Activated CD4-positive, alpha-beta T cell treated with anti-CD3 and anti-CD28 coated beads, Interleukin-2, amount 10 ng/mL, durations not matched to agents 7 days and 5 days (primary cell): ENCODE results near the gene HYAL2. TPM values are rescaled to one million over a fixed set of nuclear protein-coding genes. Genes with fewer than 3 reads are reported as not detected.
"Not testable (repeated sequence)": the region's sequence is repeated elsewhere in the genome, so short reads cannot be mapped to it uniquely, and the experiment has no call there.

Experiments used
- CTCF ChIA-PET: fragments of 350-600 bp; sonication (Branson Sonifier 250); formaldehyde crosslinking; loops from one replicate; lab custom pipeline; 2021; ENCODE audit warnings: antibody characterized with exemption; lab: Charles Lee
- POLR2A ChIA-PET: fragments of 350-600 bp; sonication (Branson Sonifier 250); formaldehyde crosslinking; loops from one replicate; lab custom pipeline; 2021; ENCODE audit warnings: antibody characterized with exemption; lab: Charles Lee
- DNase-seq: peaks from one replicate; pipeline ENCODE4 v3.0.0-alpha.2; 2020
- H3K27ac Mint-ChIP-seq: one replicate; pipeline ENCODE4 v1.8.0; 2021; ENCODE audit warnings: mild to moderate bottlenecking, moderate library complexity, mixed read lengths
- H3K27me3 Mint-ChIP-seq: one replicate; pipeline ENCODE4 v1.8.0; 2021; ENCODE audit warnings: mixed read lengths
- H3K36me3 Mint-ChIP-seq: one replicate; pipeline ENCODE4 v1.8.0; 2021; ENCODE audit warnings: low read depth, mixed read lengths
- H3K4me1 Mint-ChIP-seq: one replicate; pipeline ENCODE4 v1.8.0; 2021; ENCODE audit warnings: mixed read lengths
- H3K4me3 Mint-ChIP-seq: one replicate; pipeline ENCODE4 v1.8.0; 2021; ENCODE audit warnings: mild to moderate bottlenecking, moderate library complexity, mixed read lengths
- H3K9me3 Mint-ChIP-seq: one replicate; pipeline ENCODE4 v1.8.0; 2021; ENCODE audit warnings: mixed read lengths
- total RNA-seq, 2 experiments: library from RNA; stranded (reverse); gene quantifications; one replicate each; pipeline ENCODE4 v1.2.3, GENCODE V29; 2021

HYAL2 gene
- total RNA-seq, 2 experiments from 2014 or later, result 4.3 to 5.7 TPM

GRCh38 chr3:50318163-50318562 lies 4.4 kb downstream of the HYAL2 start:
- POLR2A ChIA-PET, result no interaction called here
- Mint-ChIP-seq H3K4me1 (peaks cover 43% of the 10 kb centered on the region), H3K27me3 (no peaks in the 10 kb centered on the region), H3K36me3 (peaks cover 4% of the 10 kb centered on the region), H3K9me3 (no peaks in the 10 kb centered on the region), H3K27ac (no peak overlapping the region), H3K4me3 (no peak overlapping the region)
- CTCF ChIA-PET, result interaction anchor here (1.5 to 1.9 kb wide), 4 partner anchors 10 to 18 kb away, joined by 5 to 14 read pairs (median 6); partner anchors contain the start of gene TUSC2
- no peak for DNase-seq

- Mint-ChIP-seq H3K9me3 (no peaks in the 10 kb centered on the region), H3K4me1 (peaks cover 39% of the 10 kb centered on the region), H3K36me3 (peaks cover 4% of the 10 kb centered on the region), H3K4me3 (no peak overlapping the region), H3K27me3 (no peaks in the 10 kb centered on the region), H3K27ac (peak overlapping the region; percentile 89)
- CTCF ChIA-PET, result interaction anchor here (1.1 to 1.9 kb wide), 5 partner anchors 9 to 18 kb away, joined by 3 to 14 read pairs (median 5); partner anchors contain the start of genes HYAL1, HYAL3, NAA80 and TUSC2
- POLR2A ChIA-PET, result no interaction called here
- DNase-seq, result no peak
Observed at GRCh38 chr3:50317300-50317699, 5.2 kb downstream of the HYAL2 start.

GRCh38 chr3:50316657-50317242 lies 5.8 kb downstream of the HYAL2 start:
- no peaks in the 10 kb centered on the region for H3K9me3 Mint-ChIP-seq
- H3K27ac Mint-ChIP-seq, result peak overlapping the region; percentile 89
- peaks cover 39% of the 10 kb centered on the region for H3K4me1 Mint-ChIP-seq
- H3K4me3 Mint-ChIP-seq, result peak overlapping the region; percentile 35
- H3K27me3 Mint-ChIP-seq, result no peaks in the 10 kb centered on the region
- POLR2A ChIA-PET, result no interaction called here
- peak; percentile 66 for DNase-seq
- peaks cover 4% of the 10 kb centered on the region for H3K36me3 Mint-ChIP-seq
- CTCF ChIA-PET, result interaction anchor here (1.1 to 1.9 kb wide), 3 partner anchors 11 to 18 kb away, joined by 3 to 14 read pairs (median 4); partner anchors contain the start of genes HYAL1, HYAL3, NAA80 and TUSC2

GRCh38 chr3:50314816-50315215 lies 7.7 kb downstream of the HYAL2 start:
- Mint-ChIP-seq H3K4me1 (peaks cover 30% of the 10 kb centered on the region), H3K36me3 (peaks cover 4% of the 10 kb centered on the region), H3K9me3 (no peaks in the 10 kb centered on the region), H3K4me3 (no peak overlapping the region), H3K27ac (no peak overlapping the region), H3K27me3 (no peaks in the 10 kb centered on the region)
- ChIA-PET CTCF (interaction anchor here (1.0 to 2.8 kb wide), 8 partner anchors 8 to 23 kb away, joined by 3 to 12 read pairs (median 6); partner anchors contain the start of genes HYAL2, HYAL3, IFRD2 and NAA80), POLR2A (no interaction called here)
- DNase-seq, result no peak

- ChIA-PET CTCF (interaction anchor here (1.0 to 2.8 kb wide), 8 partner anchors 8 to 302 kb away, joined by 3 to 12 read pairs (median 6); partner anchors contain the start of genes HYAL2, HYAL3, IFRD2 and NAA80), POLR2A (no interaction called here)
- no peak for DNase-seq
- no peak overlapping the region for H3K4me3 Mint-ChIP-seq
- no peak overlapping the region for H3K27ac Mint-ChIP-seq
- peaks cover 4% of the 10 kb centered on the region for H3K36me3 Mint-ChIP-seq
- H3K9me3 Mint-ChIP-seq, result no peaks in the 10 kb centered on the region
- H3K4me1 Mint-ChIP-seq, result peaks cover 28% of the 10 kb centered on the region
- no peaks in the 10 kb centered on the region for H3K27me3 Mint-ChIP-seq
Observed at GRCh38 chr3:50314342-50314741, 8.2 kb downstream of the HYAL2 start.

GRCh38 chr3:50312041-50312440 lies 10.5 kb downstream of the HYAL2 start:
- H3K4me3 Mint-ChIP-seq, H3K27me3 Mint-ChIP-seq, H3K36me3 Mint-ChIP-seq, DNase-seq, H3K9me3 Mint-ChIP-seq, H3K27ac Mint-ChIP-seq, POLR2A ChIA-PET, CTCF ChIA-PET: not testable (repeated sequence)
- peaks cover 17% of the 10 kb centered on the region for H3K4me1 Mint-ChIP-seq

GRCh38 chr3:50304601-50305000 lies 17.9 kb downstream of the HYAL2 start:
- Mint-ChIP-seq H3K9me3 (no peaks in the 10 kb centered on the region), H3K36me3 (no peaks in the 10 kb centered on the region), H3K4me1 (peaks cover 14% of the 10 kb centered on the region), H3K27me3 (no peaks in the 10 kb centered on the region), H3K27ac (no peak overlapping the region), H3K4me3 (no peak overlapping the region)
- ChIA-PET POLR2A (no interaction called here), CTCF (interaction anchor here (0.9 to 1.8 kb wide), 4 partner anchors 11 to 16 kb away, joined by 4 to 9 read pairs (median 4); no protein-coding TSS in a partner anchor)
- no peak for DNase-seq

GRCh38 chr3:50303013-50303815 lies 19.3 kb downstream of the HYAL2 start, which contains the start of gene HYAL1:
HYAL1 (minus strand) TSS chr3:50303574; CDS start chr3:50302956, 618 bp downstream.
- no peak within 1 kb of the TSS for H3K4me3 Mint-ChIP-seq
- H3K9me3 Mint-ChIP-seq, result no peaks in the 10 kb centered on the region
- H3K4me1 Mint-ChIP-seq, result peaks cover 18% of the 10 kb centered on the region
- CTCF ChIA-PET, result interaction anchor here (0.7 to 1.1 kb wide), 3 partner anchors 14 to 51 kb away, joined by 3 to 4 read pairs (median 4); no protein-coding TSS in a partner anchor
- H3K36me3 Mint-ChIP-seq, result no peaks in the 10 kb centered on the region
- peak within 1 kb of the TSS; percentile 41 for H3K27ac Mint-ChIP-seq
- DNase-seq, result no peak
- no peaks in the 10 kb centered on the region for H3K27me3 Mint-ChIP-seq
- POLR2A ChIA-PET, result no interaction called here

- peaks cover 26% of the 10 kb centered on the region for H3K4me1 Mint-ChIP-seq
- H3K27me3 Mint-ChIP-seq, result no peaks in the 10 kb centered on the region
- peak; percentile 5 for DNase-seq
- CTCF ChIA-PET, result interaction anchor here (0.6 to 1.1 kb wide), 3 partner anchors 15 to 484 kb away, joined by 3 to 4 read pairs (median 4); no protein-coding TSS in a partner anchor
- H3K9me3 Mint-ChIP-seq, result no peaks in the 10 kb centered on the region
- H3K27ac Mint-ChIP-seq, result no peak overlapping the region
- no peaks in the 10 kb centered on the region for H3K36me3 Mint-ChIP-seq
- no peak overlapping the region for H3K4me3 Mint-ChIP-seq
- POLR2A ChIA-PET, result interaction anchor here (0.6 to 0.7 kb wide), 2 partner anchors 67 to 1653 kb away, joined by 3 read pairs; no protein-coding TSS in a partner anchor
Observed at GRCh38 chr3:50302095-50303012, 20.2 kb downstream of the HYAL2 start.

GRCh38 chr3:50300681-50301254 lies 21.8 kb downstream of the HYAL2 start:
- Mint-ChIP-seq H3K27ac (peak overlapping the region; percentile 100), H3K4me1 (peaks cover 30% of the 10 kb centered on the region), H3K27me3 (no peaks in the 10 kb centered on the region), H3K4me3 (peak overlapping the region; percentile 95), H3K9me3 (no peaks in the 10 kb centered on the region), H3K36me3 (peaks cover 1% of the 10 kb centered on the region)
- ChIA-PET CTCF (no interaction called here), POLR2A (no interaction called here)
- DNase-seq, result no peak

GRCh38 chr3:50299929-50300680 lies 22.4 kb downstream of the HYAL2 start:
- Mint-ChIP-seq H3K4me3 (peak overlapping the region; percentile 95), H3K9me3 (no peaks in the 10 kb centered on the region), H3K36me3 (peaks cover 1% of the 10 kb centered on the region), H3K27me3 (no peaks in the 10 kb centered on the region), H3K27ac (peak overlapping the region; percentile 100), H3K4me1 (peaks cover 30% of the 10 kb centered on the region)
- CTCF ChIA-PET, result interaction anchor here (0.7 to 4.5 kb wide), 14 partner anchors 11 to 105 kb away, joined by 3 to 21 read pairs (median 6); partner anchors contain the start of genes HYAL2, RASSF1 and TUSC2
- DNase-seq, result peak; percentile 6
- POLR2A ChIA-PET, result interaction anchor here (0.7 to 1.1 kb wide), 2 partner anchors 37 to 51 kb away, joined by 3 read pairs; partner anchors contain the start of genes CYB561D2 and NPRL2
